Kidney tubule cell (primary cell): ENCODE data around the gene LYZL2.
"Not testable (repeated sequence)": the region's sequence is repeated elsewhere in the genome, so short reads cannot be mapped to it uniquely, and the experiment has no call there.

Experiments used
- DNase-seq: peaks from one replicate; pipeline ENCODE4 v3.0.0-alpha.2; 2018; ENCODE audit warnings: low spot score

LYZL2 gene

GRCh38 chr10:30594077-30594476 lies 35.5 kb downstream of the LYZL2 start:
- no peak for DNase-seq

GRCh38 chr10:30592770-30593169 lies 36.8 kb downstream of the LYZL2 start:
- DNase-seq = not testable (repeated sequence)

- peak; percentile 69 for DNase-seq
These were observed 38.3 kb downstream of the LYZL2 start for GRCh38 chr10:30591249-30591670.

GRCh38 chr10:30589441-30589840 lies 40.1 kb downstream of the LYZL2 start:
- DNase-seq = no peak

GRCh38 chr10:30587522-30588031 lies 42.0 kb downstream of the LYZL2 start:
- DNase-seq = peak; percentile 87

- DNase-seq = no peak
These were observed 42.7 kb downstream of the LYZL2 start for GRCh38 chr10:30586828-30587227.

- peak; percentile 94 for DNase-seq
These were observed 45.7 kb downstream of the LYZL2 start for GRCh38 chr10:30583778-30584415.

GRCh38 chr10:30581779-30582380 lies 47.7 kb downstream of the LYZL2 start:
- DNase-seq = peak; percentile 68

- no peak for DNase-seq
These were observed 48.9 kb downstream of the LYZL2 start for GRCh38 chr10:30580676-30581075.

GRCh38 chr10:30580241-30580640 lies 49.3 kb downstream of the LYZL2 start:
- no peak for DNase-seq

- DNase-seq = no peak
These were observed 50.0 kb downstream of the LYZL2 start for GRCh38 chr10:30579574-30579973.

- no peak for DNase-seq
These were observed 52.5 kb downstream of the LYZL2 start for GRCh38 chr10:30577048-30577447.

GRCh38 chr10:30576641-30577040 lies 52.9 kb downstream of the LYZL2 start:
- DNase-seq = no peak

GRCh38 chr10:30574432-30574796 lies 55.1 kb downstream of the LYZL2 start:
- no peak for DNase-seq

GRCh38 chr10:30573721-30574431 lies 55.7 kb downstream of the LYZL2 start:
- no peak for DNase-seq

- DNase-seq = no peak
These were observed 64.1 kb downstream of the LYZL2 start for GRCh38 chr10:30565449-30565848.

- peak; percentile 53 for DNase-seq
These were observed 66.8 kb downstream of the LYZL2 start for GRCh38 chr10:30562787-30563186.
